GM12872 (cell line): ENCODE measurements around the gene DNAH1.

ENCODE experiments used
- CTCF ChIP-seq: IDR thresholded peaks from 3 replicates; pipeline ENCODE4 v1.5.1; 2011; ENCODE audit warnings: low read depth, mild to moderate bottlenecking, low read length, moderate library complexity; ENCODE audit not compliant: insufficient read depth

The DNAH1 gene

GRCh38 chr3:52294320-52295150 lies 21.6 kb upstream of the DNAH1 start:
- no peak for TF ChIP-seq CTCF

- no peak for TF ChIP-seq CTCF
These were observed 20.4 kb upstream of the DNAH1 start for GRCh38 chr3:52295671-52296208.

GRCh38 chr3:52297242-52298148 lies 18.6 kb upstream of the DNAH1 start:
- no peak for TF ChIP-seq CTCF

- TF ChIP-seq CTCF, result no peak
These were observed 17.7 kb upstream of the DNAH1 start for GRCh38 chr3:52298149-52299098.

GRCh38 chr3:52299247-52299878 lies 16.8 kb upstream of the DNAH1 start:
- no peak for TF ChIP-seq CTCF

- no peak for TF ChIP-seq CTCF
These were observed 16.1 kb upstream of the DNAH1 start for GRCh38 chr3:52299879-52300611.
